Heart right ventricle (tissue), 16 donors: ENCODE data around the gene ARPC5. TPM values are rescaled to one million over a fixed set of nuclear protein-coding genes. Genes with fewer than 3 reads are reported as not detected.
"Not testable (repeated sequence)": the region's sequence is repeated elsewhere in the genome, so short reads cannot be mapped to it uniquely, and the experiment has no call there.

Experiments used
- ATAC-seq, 8 donors: fragments of 200-7000 bp; cut with Tn5 transposase; one replicate each; pipeline ENCODE4 v1.9.1; 2020; ENCODE audit warnings: mild to moderate bottlenecking in 8 of 8, moderate library complexity in 8 of 8, moderate number of reproducible peaks in 1 of 8
- DNase-seq, 2 donors: peaks; one replicate each; pipeline ENCODE4 v3.0.0-alpha.2; 2020
- H3K27ac ChIP-seq, 10 donors: fragments of 200-600 bp; sonication (generic) in 2 of 10; one replicate each; pipeline versions ENCODE4 v1.5.0 to v1.8.0; 2020 to 2022; ENCODE audit warnings: mild to moderate bottlenecking in 3 of 10
- H3K27me3 ChIP-seq, 7 donors: fragments of 200-600 bp; one replicate each; pipeline ENCODE4 v1.8.0; 2021 to 2022; ENCODE audit warnings: mild to moderate bottlenecking in 2 of 7
- H3K36me3 ChIP-seq, 9 donors: fragments of 200-600 bp; sonication (generic) in 1 of 9; one replicate each; pipeline versions ENCODE4 v1.5.0 to v1.8.0; 2020 to 2022; ENCODE audit warnings: mild to moderate bottlenecking in 2 of 9
- H3K4me1 ChIP-seq, 9 donors: fragments of 200-600 bp; sonication (generic) in 1 of 9; one replicate each; pipeline versions ENCODE4 v1.5.0 to v1.8.0; 2020 to 2022; ENCODE audit warnings: mild to moderate bottlenecking in 4 of 9
- H3K4me3 ChIP-seq, 10 donors: fragments of 200-600 bp; sonication (generic) in 2 of 10; one replicate each; pipeline versions ENCODE4 v1.5.0 to v1.8.0; 2020 to 2022; ENCODE audit warnings: mild to moderate bottlenecking in 7 of 10, moderate library complexity in 2 of 10
- H3K9me3 ChIP-seq, 11 donors: fragments of 200-600 bp in 10 of 11; sonication (generic) in 2 of 11; one replicate each; pipeline versions ENCODE4 v1.5.0 to v1.8.0; 2013 to 2022; ENCODE audit warnings: mild to moderate bottlenecking in 2 of 11, control low read depth in 1 of 11, moderate library complexity in 1 of 11
- CTCF ChIP-seq, 9 donors: fragments of 200-600 bp; sonication (generic) in 2 of 9; IDR thresholded peaks; one replicate each; pipeline versions ENCODE4 v1.5.0 to v1.8.0; 2021 to 2022; ENCODE audit warnings: antibody characterized with exemption in 9 of 9, mild to moderate bottlenecking in 5 of 9, moderate library complexity in 1 of 9
- WGBS, 2 donors: extraction: QIAGEN DNeasy Blood & Tissue Kit; methylation state at CpG; one replicate each; pipeline ENCODE4 v1.1.7; 2013; ENCODE audit warnings: inconsistent platforms in 1 of 2; 5-methylcytosine and 5-hydroxymethylcytosine counted together
- intact Hi-C, 10 donors: fragments of 100-400 bp; cut with DNase I; formaldehyde crosslinking; loops; one replicate each; pipeline versions ENCODE4 v1.11.1 to v1.14.2; 2022
- long read RNA-seq, 3 donors: library from polyadenylated mRNA; unstranded; transcript quantifications; one replicate each; pipeline ENCODE4 v2.0.0, GENCODE V29; 2020 to 2021
- polyA plus RNA-seq, 2 donors: library from polyadenylated mRNA; stranded (reverse); fragments of 200-250 nt; gene quantifications; one replicate each; pipeline ENCODE4 v1.2.3, GENCODE V29; 2013
- total RNA-seq, 10 donors: library from RNA; stranded (reverse); fragmentation: NEBNext Ultra II Directional in 3 of 10; extraction: Animal tissue kit (Norgen Biotek cat#: 25700) in 3 of 10; gene quantifications; one replicate each; pipeline versions ENCODE4 v1.2.1 to v1.2.4, GENCODE V29; 2021 to 2023
- donor health status: Arrhythmogenic right ventricular cardiomyopathy.
- donor health status: ischemic (EF 13 %, LVEDD 7.1; RV severe dilation, severe dysfunction).
- donor health status: healthy with polysubstance abuse.
- donor health status: DM: no; HTN: yes; CAD: no.
- donor health status: DM: no; HTN: no; CAD: no.
- donor health status: ischemic (EF 25% LVEDD 6.9; RV normal size, moderate dysfunction).
- donor health status: ischemic (EF 25% LVEDD 5.7; RV mildly dilated, moderate dysfunction).
- donor health status: healthy.
- donor health status: DM: yes; HTN: yes; CAD: no.
- donor health status: Ischemic cardiomyopathy.
- donor health status: ischemic (EF 35%, LVEDD 5.7; RV mildly dilated, moderate dysfunction).
- donor health status: nonischemic (EF 11% LVEDD 7.7; RV severe dilation, severe dysfunction).
- donor health status: DM: yes; HTN: yes; CAD: no.
- donor health status: PGD.
- donor health status: ischemic (EF 29% LVEDD 5.4; RV normal size, mild dysfunction).
- donor health status: nonischemic (EF 23%, LVEDD 6.1; RV moderate dilation, normal function).

ARPC5 gene
- total RNA-seq = 10 to 100 TPM; 23.8 to 60.2 (median 28.1) TPM
- 10 to 100 TPM; 42.4 to 57.8 TPM for polyA plus RNA-seq
- long read RNA-seq, donor 1, full-length matches to known transcripts = 31 of 36 reads
- long read RNA-seq, donor 1, partial matches to known transcripts = 4 of 36 reads
- long read RNA-seq, donor 1, other reads (novel, unspliced or antisense) = 1 of 36 reads
- long read RNA-seq, donor 2, full-length matches to known transcripts = 41 of 47 reads
- long read RNA-seq, donor 2, partial matches to known transcripts = 5 of 47 reads
- long read RNA-seq, donor 2, other reads (novel, unspliced or antisense) = 1 of 47 reads
- long read RNA-seq, donor 3, full-length matches to known transcripts = 168 of 208 reads
- long read RNA-seq, donor 3, partial matches to known transcripts = 39 of 208 reads
- long read RNA-seq, donor 3, other reads (novel, unspliced or antisense) = 1 of 208 reads

- Histone ChIP-seq H3K9me3 (no peaks in the 10 kb centered on the region), H3K36me3 (peaks cover 0 to 23% (median 0%) of the 10 kb centered on the region in 9 donors), H3K4me3 (peak within 1 kb of the TSS; percentile 67 to 92 (median 86)), H3K27ac (peak within 1 kb of the TSS; percentile 68 to 98 (median 94)), H3K27me3 (no peaks in the 10 kb centered on the region), H3K4me1 (peaks cover 3 to 54% (median 42%) of the 10 kb centered on the region in 9 donors)
- peak; percentile 96 to 98 for DNase-seq
- 1% methylated on average over 65 of the region's 65 CpGs for WGBS, 2 donors
- TF ChIP-seq CTCF (IDR thresholded peaks at IDR 0.05) = no peak
- intact Hi-C loops = loop anchor here in 4 of 10 donors (2.0 to 10.0 kb wide), 3 partner anchors 161 to 165 kb away; partner anchors contain the start of gene SMG7 (in 3 of the 4)
- peak; percentile 95 to 98 (median 96) for ATAC-seq
Observed at GRCh38 chr1:183635606-183636333, at the start of gene ARPC5. TSS of gene ARPC5 (minus strand) at chr1:183635783. CDS start at chr1:183635659, 124 bp downstream.

GRCh38 chr1:183685112-183685713 is 49.6 kb upstream of the ARPC5 start:
- peaks cover 0 to 32% (median 4%) of the 10 kb centered on the region in 9 donors for H3K4me1 ChIP-seq
- no peaks in the 10 kb centered on the region for H3K36me3 ChIP-seq
- peak; percentile 67 to 90 (median 84) for TF ChIP-seq CTCF (IDR thresholded peaks at IDR 0.05)
- H3K27me3 ChIP-seq = no peaks in the 10 kb centered on the region
- ATAC-seq (peak in 5 of 8 donors; percentile 61 to 79 (median 72)), DNase-seq (peak in 1 of 2 donors; percentile 29)
- no peak overlapping the region for H3K27ac ChIP-seq
- intact Hi-C loops = loop anchor here in 6 of 10 donors (1.0 to 10.0 kb wide), 3 partner anchors 33 to 231 kb away; partner anchors contain the start of gene APOBEC4 (in 2 of the 6)
- H3K4me3 ChIP-seq = no peak overlapping the region
- no peaks in the 10 kb centered on the region for H3K9me3 ChIP-seq
- 10 to 23% methylated on average over 3 of the region's 3 CpGs for WGBS, 2 donors

DNA sequence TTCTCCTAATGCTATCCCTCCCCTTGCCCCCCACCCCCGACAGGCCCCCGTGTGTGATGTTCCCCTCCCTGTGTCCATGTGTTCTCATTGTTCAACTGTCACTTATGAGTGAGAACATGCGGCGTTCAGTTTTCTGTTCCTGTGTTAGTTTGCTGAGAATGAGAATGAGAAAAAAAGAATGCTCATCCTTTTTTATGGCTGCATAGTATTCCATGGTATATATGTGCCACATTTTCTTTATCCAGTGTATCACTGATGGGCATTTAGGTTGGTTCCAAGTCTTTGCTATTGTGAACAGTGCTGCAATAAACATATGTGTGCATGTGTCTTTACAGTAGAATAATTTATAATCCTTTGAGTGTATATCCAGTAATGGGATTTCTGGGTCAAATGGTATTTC is 43.8 kb upstream of the ARPC5 start:
- H3K36me3 ChIP-seq, H3K4me3 ChIP-seq, ATAC-seq, H3K9me3 ChIP-seq, H3K27me3 ChIP-seq, DNase-seq, H3K27ac ChIP-seq: not testable (repeated sequence)
- peaks cover 0 to 23% (median 8%) of the 10 kb centered on the region in 9 donors for H3K4me1 ChIP-seq
- 96 to 97% methylated on average over 4 of the region's 4 CpGs for WGBS, 2 donors
- intact Hi-C loops = loop anchor here in 1 of 10 donors (10.0 kb wide), 1 partner anchor 55 kb away; no protein-coding TSS in a partner anchor

- Histone ChIP-seq H3K4me1 (peaks cover 0 to 29% (median 13%) of the 10 kb centered on the region in 9 donors), H3K27me3 (no peaks in the 10 kb centered on the region), H3K9me3 (peaks cover 0 to 5% (median 0%) of the 10 kb centered on the region in 11 donors), H3K36me3 (no peaks in the 10 kb centered on the region), H3K4me3 (no peak overlapping the region), H3K27ac (no peak overlapping the region)
- ATAC-seq = peak in 3 of 8 donors; percentile 27 to 38 (median 37)
- no peak for TF ChIP-seq CTCF (IDR thresholded peaks at IDR 0.05)
- 70 to 76% methylated on average over 3 of the region's 3 CpGs for WGBS, 2 donors
- intact Hi-C loops = loop anchor here in 1 of 10 donors (10.0 kb wide), 1 partner anchor 56 kb away; no protein-coding TSS in a partner anchor
- no peak for DNase-seq
Observed at GRCh38 chr1:183678819-183679218, 43.2 kb upstream of the ARPC5 start.
